ENCODE measurements around the gene AWAT1.

AWAT1 gene

GRCh38 chrX:70234355-70234754 lies at the start of gene AWAT1:
Gene AWAT1, plus strand, starts transcription at chrX:70234655. Its CDS starts 41 bp downstream, at chrX:70234696.
- no peak for TF ChIP-seq GATA3 (IDR thresholded peaks at IDR 0.05; ENCODE audit: low read depth, low read length)
- no peak for TF ChIP-seq GATA2 (IDR thresholded peaks at IDR 0.05; ENCODE audit: low read depth, low read length)

- no peak for TF ChIP-seq GATA3 (IDR thresholded peaks at IDR 0.05; ENCODE audit: low read depth, low read length)
- TF ChIP-seq GATA2 (IDR thresholded peaks at IDR 0.05; ENCODE audit: low read depth, low read length): no peak
Measured at GRCh38 chrX:70190225-70190624, 44.2 kb upstream of the AWAT1 start.

DNA sequence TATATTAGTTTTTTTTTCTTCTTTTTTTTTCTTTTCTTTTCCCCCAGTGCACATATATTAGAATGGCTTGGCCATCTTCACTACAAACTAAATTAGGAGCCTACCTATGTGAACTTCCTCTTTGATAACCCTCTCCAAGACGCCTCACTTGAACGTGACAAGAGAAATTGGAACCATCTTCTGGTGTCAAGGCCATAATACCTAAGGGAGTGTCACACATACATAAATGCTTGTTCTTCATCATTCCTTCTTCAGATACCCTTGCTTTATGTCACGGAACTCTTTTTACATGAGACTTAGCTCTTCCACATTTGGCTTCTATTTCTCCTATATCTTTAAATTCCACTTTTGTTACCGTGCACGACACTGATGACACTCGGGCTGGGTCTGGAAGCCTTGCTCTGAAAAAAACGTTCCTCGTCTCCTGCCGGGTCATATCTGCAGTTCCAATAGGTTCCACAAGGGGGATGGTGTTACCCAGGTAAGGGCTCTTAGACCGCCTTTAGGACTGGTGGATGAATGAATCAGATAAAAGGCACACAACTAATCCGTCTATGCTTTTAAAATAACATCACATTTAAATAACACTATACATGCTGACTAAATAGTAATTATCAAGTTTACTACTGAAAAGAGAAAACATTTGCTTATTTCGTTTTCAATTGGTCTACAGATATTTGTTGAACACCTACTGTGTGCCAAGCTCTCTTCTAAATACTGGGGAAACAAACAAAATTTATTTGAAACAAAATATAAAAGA lies 37.3 kb upstream of the AWAT1 start:
- TF ChIP-seq GATA3 (IDR thresholded peaks at IDR 0.05; ENCODE audit: low read depth, low read length) (no peak), GATA2 (IDR thresholded peaks at IDR 0.05; ENCODE audit: low read depth, low read length) (no peak)

- TF ChIP-seq GATA2 (IDR thresholded peaks at IDR 0.05; ENCODE audit: low read depth, low read length): no peak
- TF ChIP-seq GATA3 (IDR thresholded peaks at IDR 0.05; ENCODE audit: low read depth, low read length): no peak
Measured at GRCh38 chrX:70201732-70202131, 32.7 kb upstream of the AWAT1 start.

- TF ChIP-seq GATA2 (IDR thresholded peaks at IDR 0.05; ENCODE audit: low read depth, low read length): no peak
- no peak for TF ChIP-seq GATA3 (IDR thresholded peaks at IDR 0.05; ENCODE audit: low read depth, low read length)
Measured at GRCh38 chrX:70208479-70208878, 26.0 kb upstream of the AWAT1 start.

GRCh38 chrX:70219938-70220764 lies 14.3 kb upstream of the AWAT1 start:
- TF ChIP-seq GATA2 (IDR thresholded peaks at IDR 0.05; ENCODE audit: low read depth, low read length) (no peak), GATA3 (IDR thresholded peaks at IDR 0.05; ENCODE audit: low read depth, low read length) (no peak)

DNA sequence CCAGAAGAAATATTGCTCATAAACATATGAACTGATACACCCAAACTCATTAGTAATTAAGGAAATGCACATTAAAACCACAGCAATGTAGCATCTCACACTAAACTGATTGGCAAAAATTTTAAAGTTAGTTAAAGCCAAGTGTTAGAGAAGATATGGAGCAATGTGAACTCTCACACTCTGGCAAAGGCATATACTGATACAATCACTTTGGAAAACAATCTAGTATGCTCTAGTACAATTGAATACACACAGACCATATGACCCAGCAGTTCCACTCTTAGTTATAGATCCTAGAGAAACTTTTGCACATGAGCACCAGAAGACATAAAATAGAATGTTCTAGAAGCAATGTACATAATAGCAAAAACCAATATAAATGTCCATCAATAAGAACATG lies 8.4 kb upstream of the AWAT1 start:
- TF ChIP-seq GATA3 (IDR thresholded peaks at IDR 0.05; ENCODE audit: low read depth, low read length): no peak

- TF ChIP-seq GATA2 (IDR thresholded peaks at IDR 0.05; ENCODE audit: low read depth, low read length): no peak
- no peak for TF ChIP-seq GATA3 (IDR thresholded peaks at IDR 0.05; ENCODE audit: low read depth, low read length)
Measured at GRCh38 chrX:70226687-70227086, 7.8 kb upstream of the AWAT1 start.

DNA sequence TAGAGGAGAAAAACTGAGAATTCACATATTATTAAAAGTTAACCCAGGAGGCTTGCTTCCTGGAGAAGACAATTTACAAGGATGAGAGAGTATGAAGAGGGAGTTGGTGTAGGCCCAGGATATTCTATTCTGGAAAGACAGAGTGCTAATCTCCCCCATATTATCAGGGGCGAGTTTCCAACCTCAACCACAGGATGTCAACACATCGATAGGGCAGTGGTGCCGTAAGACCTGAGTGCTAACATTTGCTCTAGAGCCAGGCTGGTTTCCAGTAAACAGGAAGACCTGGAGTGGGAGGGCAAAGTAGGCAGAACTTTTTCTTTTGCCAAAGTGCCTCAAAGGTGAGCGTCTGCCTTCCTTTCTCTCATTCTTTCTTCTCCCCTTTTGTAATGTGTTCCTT lies 2.8 kb upstream of the AWAT1 start:
- TF ChIP-seq GATA2 (IDR thresholded peaks at IDR 0.05; ENCODE audit: low read depth, low read length) (no peak), GATA3 (IDR thresholded peaks at IDR 0.05; ENCODE audit: low read depth, low read length) (no peak)

GRCh38 chrX:70240751-70241150 lies 6.3 kb downstream of the AWAT1 start:
- TF ChIP-seq GATA2 (IDR thresholded peaks at IDR 0.05; ENCODE audit: low read depth, low read length): no peak
- no peak for TF ChIP-seq GATA3 (IDR thresholded peaks at IDR 0.05; ENCODE audit: low read depth, low read length)

DNA sequence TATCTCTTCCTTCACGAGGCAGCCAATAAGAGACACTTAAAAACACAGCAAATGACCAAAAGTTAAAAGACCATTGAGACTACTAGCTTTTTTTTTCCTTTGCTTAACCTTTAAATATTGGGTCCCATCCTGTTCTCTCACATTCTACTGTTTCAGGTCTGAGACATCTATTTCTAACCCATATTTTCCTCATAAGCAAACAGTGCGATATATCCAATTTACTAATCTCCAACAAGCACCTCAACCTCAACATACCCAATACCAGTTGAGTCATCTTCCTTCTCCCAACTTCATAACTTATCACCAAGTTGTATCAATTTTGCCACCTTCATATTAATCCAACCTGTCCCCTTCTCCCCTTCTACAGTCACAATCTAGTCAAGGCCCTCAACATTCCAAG lies 7.0 kb downstream of the AWAT1 start:
- TF ChIP-seq GATA3 (IDR thresholded peaks at IDR 0.05; ENCODE audit: low read depth, low read length): no peak
- TF ChIP-seq GATA2 (IDR thresholded peaks at IDR 0.05; ENCODE audit: low read depth, low read length): no peak

DNA sequence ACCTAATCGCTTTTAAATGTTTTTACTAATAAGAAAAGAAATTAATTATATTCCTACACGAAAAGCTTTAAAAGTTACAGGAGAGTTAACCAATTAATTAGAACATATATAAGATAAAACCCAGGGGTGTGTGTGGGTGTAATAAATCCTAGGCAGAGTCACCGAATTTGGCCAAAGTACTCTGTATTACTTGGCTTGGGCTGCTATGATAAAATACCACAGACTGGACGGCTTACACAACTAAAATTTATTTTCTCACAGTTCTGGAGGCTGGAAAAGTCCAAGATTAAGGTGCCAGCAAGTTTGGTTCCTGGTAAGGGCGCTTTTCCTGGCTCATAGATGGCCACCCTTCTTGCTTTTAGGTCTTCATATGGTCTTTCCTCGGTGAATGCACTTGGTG lies 10.4 kb downstream of the AWAT1 start:
- TF ChIP-seq GATA2 (IDR thresholded peaks at IDR 0.05; ENCODE audit: low read depth, low read length): no peak
- TF ChIP-seq GATA3 (IDR thresholded peaks at IDR 0.05; ENCODE audit: low read depth, low read length): no peak

GRCh38 chrX:70247252-70247651 lies 12.8 kb downstream of the AWAT1 start:
- TF ChIP-seq GATA2 (IDR thresholded peaks at IDR 0.05; ENCODE audit: low read depth, low read length) (no peak), GATA3 (IDR thresholded peaks at IDR 0.05; ENCODE audit: low read depth, low read length) (no peak)

DNA sequence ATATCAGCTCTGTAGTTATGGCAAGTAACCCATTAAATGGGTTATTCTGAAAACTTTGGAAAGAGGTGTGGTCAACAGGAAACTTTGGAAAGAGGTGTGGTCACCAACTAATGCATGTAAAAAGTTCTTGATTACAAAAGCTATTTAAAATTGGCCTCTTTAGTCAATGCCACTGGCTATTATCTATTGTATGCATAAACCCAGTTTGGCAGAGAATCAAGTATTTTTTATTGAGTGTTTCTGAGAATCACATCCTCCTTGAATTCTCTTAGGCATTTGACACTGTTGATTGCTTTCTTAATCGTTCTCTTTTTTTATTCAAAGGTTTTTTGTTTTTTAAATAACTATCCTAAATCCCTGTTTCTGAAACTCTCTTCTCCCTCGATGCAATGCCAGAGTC lies 18.0 kb downstream of the AWAT1 start:
- TF ChIP-seq GATA2 (IDR thresholded peaks at IDR 0.05; ENCODE audit: low read depth, low read length) (no peak), GATA3 (IDR thresholded peaks at IDR 0.05; ENCODE audit: low read depth, low read length) (no peak)

Measured in SH-SY5Y (cell line).